Right lobe of liver (tissue), 6 donors: ENCODE results near the gene FER1L5. TPM values are rescaled to one million over a fixed set of nuclear protein-coding genes. Genes with fewer than 3 reads are reported as not detected.

Source experiments
- ATAC-seq, 4 donors: fragments of 200-7000 bp; cut with Tn5 transposase; one replicate each; pipeline ENCODE4 v1.9.1; 2020; ENCODE audit warnings: mild to moderate bottlenecking in 4 of 4, moderate library complexity in 4 of 4
- DNase-seq, 3 donors: peaks; one replicate each; pipeline ENCODE4 v3.0.0-alpha.2; 2020
- H3K27ac ChIP-seq, 3 donors: fragments of 200-600 bp; one replicate each; pipeline ENCODE4 v1.8.0; 2022
- H3K27me3 ChIP-seq, 2 donors: fragments of 200-600 bp; one replicate each; pipeline ENCODE4 v1.8.0; 2022
- H3K36me3 ChIP-seq, 4 donors: fragments of 200-600 bp; sonication (generic) in 1 of 4; one replicate each; pipeline versions ENCODE4 v1.5.1 to v1.8.0; 2017 to 2022; ENCODE audit warnings: control low read depth in 1 of 4
- H3K4me1 ChIP-seq, 4 donors: fragments of 200-600 bp; sonication (generic) in 1 of 4; one replicate each; pipeline versions ENCODE4 v1.5.1 to v1.8.0; 2017 to 2022; ENCODE audit warnings: control low read depth in 1 of 4
- H3K4me3 ChIP-seq, 3 donors: fragments of 200-600 bp; one replicate each; pipeline ENCODE4 v1.8.0; 2022
- H3K9me3 ChIP-seq, 4 donors: fragments of 200-600 bp; sonication (generic) in 1 of 4; one replicate each; pipeline versions ENCODE4 v1.5.1 to v1.8.0; 2017 to 2022; ENCODE audit warnings: control low read depth in 1 of 4
- POLR2A ChIP-seq: fragments of 450-650 bp; IDR thresholded peaks from one replicate; pipeline ENCODE4 v1.6.1; 2017; ENCODE audit warnings: antibody characterized with exemption, mild to moderate bottlenecking
- WGBS: methylation state at CpG from one replicate; pipeline ENCODE4 v1.1.6; 2018; ENCODE audit warnings: low coverage, low lambda C conversion rate; ENCODE audit not compliant: insufficient coverage; ENCODE audit errors: missing lambda C conversion rate; 5-methylcytosine and 5-hydroxymethylcytosine counted together
- intact Hi-C, 2 donors: fragments of 100-400 bp; cut with DNase I; formaldehyde crosslinking; loops; one replicate each; pipeline versions ENCODE4 v1.11.2 to v1.14.1; 2022
- total RNA-seq, 6 experiments: library from RNA; depleted of rRNA in 2 of 6; stranded (reverse); fragments of >200 nt in 2 of 6; fragmentation: NEBNext Ultra II Directional in 3 of 6; extraction: Animal tissue kit (Norgen Biotek cat#: 25700) in 3 of 6; gene quantifications; one replicate each; pipeline versions ENCODE4 v1.1.0 to v1.2.4, GENCODE V29; 2016 to 2023
- TF ChIP-seq, protein P1 (sequence below), 4 donors: fragments of 200-600 bp in 3 of 4; fragments of 450-650 bp in 1 of 4; IDR thresholded peaks; one replicate each; pipeline versions ENCODE4 v1.5.1 to v1.8.0; 2016 to 2022; ENCODE audit warnings: antibody characterized with exemption in 4 of 4, mild to moderate bottlenecking in 2 of 4
- donor health status: DM: no; HTN: yes; CAD: no.
- donor health status: DM: no; HTN: no; CAD: no.
- donor health status: DM: no; HTN: no; CAD: no.
- donor health status: DM: no; HTN: yes; CAD: no.
- donor health status: DM: no; HTN: yes; CAD: no.

The FER1L5 gene
- total RNA-seq, 6 experiments from 2014 or later, result not detected

DNA sequence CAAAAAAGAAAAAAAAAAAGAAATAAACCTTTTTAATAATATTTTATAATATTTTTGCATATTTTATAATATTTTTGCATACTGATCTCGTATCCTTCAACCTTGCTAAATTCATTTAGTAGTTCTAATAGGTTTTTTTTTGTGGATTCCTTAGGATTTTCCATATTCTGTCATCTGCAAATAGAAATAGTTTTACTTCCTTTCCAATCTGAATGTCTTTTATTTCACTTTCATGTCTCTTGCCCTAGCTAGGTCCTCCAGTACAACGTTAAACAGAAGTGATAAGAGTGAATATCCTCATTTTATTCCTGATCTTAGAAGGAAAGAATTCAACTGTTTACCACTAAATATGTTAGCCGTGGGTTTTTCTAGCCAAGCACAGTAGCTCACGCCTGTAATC lies 83.6 kb downstream of the FER1L5 start:
- Histone ChIP-seq H3K27ac (no peak overlapping the region), H3K36me3 (peaks cover 0 to 51% (median 6%) of the 10 kb centered on the region in 4 donors), H3K4me3 (no peak overlapping the region), H3K27me3 (no peaks in the 10 kb centered on the region), H3K9me3 (no peaks in the 10 kb centered on the region), H3K4me1 (no peaks in the 10 kb centered on the region)
- ATAC-seq, result no peak
- 84% methylated on average over 4 of the region's 4 CpGs for WGBS
- intact Hi-C loops, result no loop called here
- TF ChIP-seq POLR2A, result no peak
- no peak for DNase-seq

GRCh38 chr2:96727431-96727830 lies 84.9 kb downstream of the FER1L5 start:
- H3K4me3 ChIP-seq, result no peak overlapping the region
- peaks cover 0 to 64% (median 12%) of the 10 kb centered on the region in 4 donors for H3K36me3 ChIP-seq
- no peaks in the 10 kb centered on the region for H3K27me3 ChIP-seq
- intact Hi-C loops, result no loop called here
- no peaks in the 10 kb centered on the region for H3K9me3 ChIP-seq
- TF ChIP-seq POLR2A, result no peak
- TF ChIP-seq, protein P1, sequence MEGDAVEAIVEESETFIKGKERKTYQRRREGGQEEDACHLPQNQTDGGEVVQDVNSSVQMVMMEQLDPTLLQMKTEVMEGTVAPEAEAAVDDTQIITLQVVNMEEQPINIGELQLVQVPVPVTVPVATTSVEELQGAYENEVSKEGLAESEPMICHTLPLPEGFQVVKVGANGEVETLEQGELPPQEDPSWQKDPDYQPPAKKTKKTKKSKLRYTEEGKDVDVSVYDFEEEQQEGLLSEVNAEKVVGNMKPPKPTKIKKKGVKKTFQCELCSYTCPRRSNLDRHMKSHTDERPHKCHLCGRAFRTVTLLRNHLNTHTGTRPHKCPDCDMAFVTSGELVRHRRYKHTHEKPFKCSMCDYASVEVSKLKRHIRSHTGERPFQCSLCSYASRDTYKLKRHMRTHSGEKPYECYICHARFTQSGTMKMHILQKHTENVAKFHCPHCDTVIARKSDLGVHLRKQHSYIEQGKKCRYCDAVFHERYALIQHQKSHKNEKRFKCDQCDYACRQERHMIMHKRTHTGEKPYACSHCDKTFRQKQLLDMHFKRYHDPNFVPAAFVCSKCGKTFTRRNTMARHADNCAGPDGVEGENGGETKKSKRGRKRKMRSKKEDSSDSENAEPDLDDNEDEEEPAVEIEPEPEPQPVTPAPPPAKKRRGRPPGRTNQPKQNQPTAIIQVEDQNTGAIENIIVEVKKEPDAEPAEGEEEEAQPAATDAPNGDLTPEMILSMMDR (IDR thresholded peaks at IDR 0.05), result no peak
- DNase-seq, result no peak
- WGBS, result 76% methylated on average over 5 of the region's 5 CpGs
- H3K27ac ChIP-seq, result no peak overlapping the region
- H3K4me1 ChIP-seq, result no peaks in the 10 kb centered on the region
- no peak for ATAC-seq

GRCh38 chr2:96729748-96730147 lies 87.2 kb downstream of the FER1L5 start:
- ATAC-seq, result no peak
- Histone ChIP-seq H3K27ac (no peak overlapping the region), H3K4me3 (no peak overlapping the region), H3K36me3 (peaks cover 0 to 78% (median 22%) of the 10 kb centered on the region in 4 donors), H3K9me3 (no peaks in the 10 kb centered on the region), H3K4me1 (no peaks in the 10 kb centered on the region), H3K27me3 (no peaks in the 10 kb centered on the region)
- intact Hi-C loops, result no loop called here
- 96% methylated on average over 7 of the region's 7 CpGs for WGBS
- no peak for DNase-seq
- no peak for TF ChIP-seq POLR2A
- TF ChIP-seq, protein P1 (IDR thresholded peaks at IDR 0.05), result no peak

DNA sequence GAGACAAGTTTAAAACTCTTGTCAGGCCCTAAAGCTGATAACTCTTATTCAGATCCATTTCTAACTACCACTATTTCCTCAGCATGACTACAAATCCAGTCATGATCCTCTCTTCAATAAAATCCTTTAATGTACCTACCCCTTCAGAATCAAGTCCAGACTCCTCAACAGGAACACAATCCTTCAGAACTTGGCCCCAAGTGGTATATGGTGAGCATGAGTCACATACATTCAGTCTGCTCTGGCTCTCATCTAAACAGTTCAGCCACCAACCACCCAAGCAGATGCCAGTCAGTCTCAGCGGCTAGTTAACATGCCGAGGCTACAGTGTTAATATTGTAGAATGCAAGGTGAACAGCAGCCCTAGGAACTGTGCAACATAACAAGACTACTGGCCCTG lies 87.6 kb downstream of the FER1L5 start:
- H3K27me3 ChIP-seq, result no peaks in the 10 kb centered on the region
- no peaks in the 10 kb centered on the region for H3K4me1 ChIP-seq
- H3K36me3 ChIP-seq, result peaks cover 0 to 78% (median 22%) of the 10 kb centered on the region in 4 donors
- TF ChIP-seq, protein P1 (IDR thresholded peaks at IDR 0.05), result no peak
- no peak for TF ChIP-seq POLR2A
- DNase-seq (no peak), ATAC-seq (no peak)
- WGBS, result 92% methylated on average over 2 of the region's 2 CpGs
- H3K9me3 ChIP-seq, result no peaks in the 10 kb centered on the region
- no peak overlapping the region for H3K4me3 ChIP-seq
- no peak overlapping the region for H3K27ac ChIP-seq
- intact Hi-C loops, result no loop called here

DNA sequence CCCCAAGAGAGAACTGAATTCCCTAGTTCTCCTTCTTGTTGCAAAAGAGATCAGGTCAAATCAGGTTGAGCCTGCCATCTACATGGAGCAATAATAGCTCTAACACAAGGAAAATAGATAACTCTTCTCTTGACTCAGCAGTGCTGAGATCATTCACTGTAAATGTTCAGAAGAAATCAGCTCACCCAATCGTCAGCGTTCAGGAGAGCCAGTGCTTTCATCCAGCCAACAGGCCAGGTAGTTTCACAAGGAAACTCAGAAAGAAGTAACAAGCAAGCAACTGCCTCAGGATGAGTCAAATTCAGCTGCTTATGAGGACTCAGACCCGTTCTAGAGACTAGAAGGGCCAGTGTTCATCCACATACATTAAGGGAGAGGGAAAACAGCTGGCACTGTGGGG lies 91.4 kb downstream of the FER1L5 start:
- Histone ChIP-seq H3K27me3 (no peaks in the 10 kb centered on the region), H3K36me3 (peaks cover 0 to 74% (median 20%) of the 10 kb centered on the region in 4 donors), H3K4me1 (peaks cover 0 to 18% (median 2%) of the 10 kb centered on the region in 4 donors), H3K9me3 (no peaks in the 10 kb centered on the region), H3K4me3 (no peak overlapping the region), H3K27ac (no peak overlapping the region)
- TF ChIP-seq, protein P1 (IDR thresholded peaks at IDR 0.05), result no peak
- TF ChIP-seq POLR2A, result no peak
- ATAC-seq (no peak), DNase-seq (no peak)
- 87% methylated on average over 3 of the region's 3 CpGs for WGBS
- intact Hi-C loops, result no loop called here
